GM12878 (cell line): ENCODE measurements around the gene DPAGT1. TPM values are rescaled to one million over a fixed set of nuclear protein-coding genes. Genes with fewer than 3 reads are reported as not detected.
A peak's percentile ranks its signal among the peaks of the same experiment; 100 is the strongest.

Source experiments
- BHLHE40 ChIP-seq, 2 experiments: fragments of 450-650 bp in 1 of 2; IDR thresholded peaks; 2 replicates each; pipeline ENCODE4 v1.6.1; 2011 to 2017; ENCODE audit warnings: low read depth in 2 of 2, borderline replicate concordance in 1 of 2, improper control_type of control experiment in 1 of 2, low read length in 1 of 2, mild to moderate bottlenecking in 1 of 2
- CBFB ChIP-seq: IDR thresholded peaks from 2 replicates; pipeline ENCODE4 v1.6.1; 2016; ENCODE audit warnings: antibody characterized with exemption, low read depth
- CBX5 ChIP-seq: sonication (generic); IDR thresholded peaks from 2 replicates; pipeline ENCODE4 v1.6.1; 2016; ENCODE audit warnings: low read depth, moderate library complexity, mild to moderate bottlenecking, inconsistent platforms
- EGR1 ChIP-seq, 2 experiments: IDR thresholded peaks; 1 replicate in 1 of 2; 2 replicates in 1 of 2; pipeline ENCODE4 v1.6.1; 2011 to 2012; ENCODE audit warnings: low read depth in 2 of 2, low read length in 2 of 2, borderline replicate concordance in 1 of 2, mild to moderate bottlenecking in 1 of 2, moderate library complexity in 1 of 2
- IKZF2 ChIP-seq, 2 experiments: fragments of 450-650 bp; IDR thresholded peaks; 2 replicates each; pipeline ENCODE4 v1.6.1; 2017; ENCODE audit warnings: mild to moderate bottlenecking in 2 of 2, moderate library complexity in 2 of 2
- JUNB ChIP-seq: IDR thresholded peaks from 2 replicates; pipeline ENCODE4 v1.6.1; 2016; ENCODE audit warnings: antibody characterized with exemption, mild to moderate bottlenecking
- MYC ChIP-seq: IDR thresholded peaks from 2 replicates; pipeline ENCODE4 v1.6.1; 2011; ENCODE audit warnings: mild to moderate bottlenecking, low read length, moderate library complexity, inconsistent platforms; ENCODE audit not compliant: insufficient read depth, insufficient replicate concordance, insufficient read length, severe bottlenecking
- POLR2A ChIP-seq: IDR thresholded peaks from 2 replicates; pipeline ENCODE4 v1.6.1; 2011; ENCODE audit warnings: low read depth, mild to moderate bottlenecking, low read length
- RAD21 ChIP-seq: IDR thresholded peaks from 2 replicates; pipeline ENCODE4 v1.6.1; 2011; ENCODE audit warnings: mild to moderate bottlenecking, low read depth, low read length, moderate library complexity; ENCODE audit not compliant: insufficient read depth
- SP1 ChIP-seq: IDR thresholded peaks from one replicate; pipeline ENCODE4 v1.6.1; 2011; ENCODE audit warnings: low read depth, low read length
- SPI1 ChIP-seq: IDR thresholded peaks from 2 replicates; pipeline ENCODE4 v1.6.1; 2011; ENCODE audit warnings: low read depth, mild to moderate bottlenecking, low read length, moderate library complexity, borderline replicate concordance; ENCODE audit not compliant: insufficient read depth
- SRF ChIP-seq, 2 experiments: IDR thresholded peaks; 2 replicates each; pipeline ENCODE4 v1.6.1; 2011; ENCODE audit warnings: low read depth in 2 of 2, low read length in 2 of 2, mild to moderate bottlenecking in 1 of 2, moderate library complexity in 1 of 2
- TARDBP ChIP-seq: IDR thresholded peaks from 2 replicates; pipeline ENCODE4 v1.6.1; 2016; ENCODE audit warnings: borderline replicate concordance
- WRNIP1 ChIP-seq: IDR thresholded peaks from 2 replicates; pipeline ENCODE4 v1.6.1; 2011; ENCODE audit warnings: low read depth, low read length, improper control_type of control experiment, borderline replicate concordance
- ZBED1 ChIP-seq: IDR thresholded peaks from 2 replicates; pipeline ENCODE4 v1.6.1; 2016; ENCODE audit warnings: borderline replicate concordance
- polyA plus RNA-seq, 11 experiments: library from polyadenylated mRNA; depleted of rRNA in 4 of 11; unstranded in 6 of 11; stranded (reverse) in 5 of 11; fragments of >200 nt; fragmentation: Nextera tagmentation in 4 of 11; fragmentation: Illumina TruSeq in 1 of 11; extraction: Ambion mirVana in 4 of 11; extraction: Trizol in 1 of 11; gene quantifications; 1 replicate in 1 of 11; 2 replicates in 10 of 11; pipeline versions ENCODE4 v1.2.1 to v1.2.3, GENCODE V29; 2011 to 2016; ENCODE audit warnings: inconsistent platforms in 2 of 11, missing spikeins in 2 of 11, low read depth in 1 of 11
- total RNA-seq, 4 experiments: library from RNA; depleted of rRNA in 3 of 4; stranded (reverse); fragments of >200 nt in 3 of 4; fragmentation: Illumina TruSeq in 1 of 4; extraction: Trizol in 1 of 4; gene quantifications; 2 replicates each; pipeline versions ENCODE4 v1.2.1 to v1.2.3, GENCODE V29; 2013 to 2021
- TF ChIP-seq, protein P1 (sequence below): fragments of 450-650 bp; formaldehyde crosslinking; IDR thresholded peaks from 2 replicates; pipeline ENCODE4 v1.5.0; 2022; ENCODE audit warnings: mild to moderate bottlenecking, missing genetic modification characterization
- TF ChIP-seq, protein P2 (sequence below): IDR thresholded peaks from 2 replicates; pipeline ENCODE4 v1.6.1; 2012; ENCODE audit warnings: low read depth, low read length, improper control_type of control experiment
- TF ChIP-seq, protein P3 (sequence below): fragments of 450-650 bp; IDR thresholded peaks from 2 replicates; pipeline ENCODE4 v1.6.1; 2017; ENCODE audit warnings: low read depth, mild to moderate bottlenecking, moderate library complexity
- TF ChIP-seq, protein P4 (sequence below): fragments of 450-650 bp; formaldehyde crosslinking; IDR thresholded peaks from 2 replicates; pipeline ENCODE4 v1.4.0; 2022; ENCODE audit warnings: mild to moderate bottlenecking, moderate library complexity
- TF ChIP-seq, protein P5 (sequence below): IDR thresholded peaks from 2 replicates; pipeline ENCODE4 v1.6.1; 2011; ENCODE audit warnings: low read depth, mild to moderate bottlenecking, low read length, moderate library complexity, borderline replicate concordance; ENCODE audit errors: extremely low read depth

DPAGT1 gene
- total and polyA plus RNA-seq, 10 of the 15 experiments (the other 5 are each of a cell fraction or from before 2014, with no cell fraction given) = 20.5 to 95.6 (median 54.3) TPM

DNA sequence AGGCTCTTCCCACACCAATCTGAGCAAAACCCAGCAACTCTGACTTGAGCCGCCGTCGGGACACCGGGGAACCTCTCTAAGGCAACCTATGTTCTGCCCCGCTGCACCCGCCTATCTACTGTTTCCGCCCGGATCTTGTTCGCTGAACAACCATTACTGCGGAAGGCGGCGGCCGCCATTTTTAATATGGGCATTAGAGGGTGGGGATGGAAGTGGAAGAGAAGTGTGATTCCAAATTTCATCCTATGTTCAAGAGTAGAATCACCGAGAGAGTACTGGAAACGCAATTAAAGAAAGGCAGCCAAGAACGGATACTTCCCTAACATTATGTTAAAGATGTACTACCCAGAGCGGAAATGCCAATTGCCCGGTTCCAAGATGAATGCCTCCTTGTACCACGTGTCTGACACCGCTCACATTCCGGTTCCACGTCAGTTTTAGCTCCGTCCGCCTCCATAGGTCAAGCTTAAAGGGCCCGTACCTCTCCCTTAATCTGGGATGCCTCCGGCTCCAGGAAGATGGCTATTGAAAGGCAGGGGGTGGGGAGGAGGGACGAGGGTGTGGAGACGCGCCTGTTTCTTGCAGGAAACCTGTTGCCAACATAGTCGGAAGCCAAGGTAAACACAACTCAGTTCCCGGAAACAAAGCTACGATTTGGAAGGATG is at the start of gene DPAGT1 (continued):
- TF ChIP-seq, protein P1, sequence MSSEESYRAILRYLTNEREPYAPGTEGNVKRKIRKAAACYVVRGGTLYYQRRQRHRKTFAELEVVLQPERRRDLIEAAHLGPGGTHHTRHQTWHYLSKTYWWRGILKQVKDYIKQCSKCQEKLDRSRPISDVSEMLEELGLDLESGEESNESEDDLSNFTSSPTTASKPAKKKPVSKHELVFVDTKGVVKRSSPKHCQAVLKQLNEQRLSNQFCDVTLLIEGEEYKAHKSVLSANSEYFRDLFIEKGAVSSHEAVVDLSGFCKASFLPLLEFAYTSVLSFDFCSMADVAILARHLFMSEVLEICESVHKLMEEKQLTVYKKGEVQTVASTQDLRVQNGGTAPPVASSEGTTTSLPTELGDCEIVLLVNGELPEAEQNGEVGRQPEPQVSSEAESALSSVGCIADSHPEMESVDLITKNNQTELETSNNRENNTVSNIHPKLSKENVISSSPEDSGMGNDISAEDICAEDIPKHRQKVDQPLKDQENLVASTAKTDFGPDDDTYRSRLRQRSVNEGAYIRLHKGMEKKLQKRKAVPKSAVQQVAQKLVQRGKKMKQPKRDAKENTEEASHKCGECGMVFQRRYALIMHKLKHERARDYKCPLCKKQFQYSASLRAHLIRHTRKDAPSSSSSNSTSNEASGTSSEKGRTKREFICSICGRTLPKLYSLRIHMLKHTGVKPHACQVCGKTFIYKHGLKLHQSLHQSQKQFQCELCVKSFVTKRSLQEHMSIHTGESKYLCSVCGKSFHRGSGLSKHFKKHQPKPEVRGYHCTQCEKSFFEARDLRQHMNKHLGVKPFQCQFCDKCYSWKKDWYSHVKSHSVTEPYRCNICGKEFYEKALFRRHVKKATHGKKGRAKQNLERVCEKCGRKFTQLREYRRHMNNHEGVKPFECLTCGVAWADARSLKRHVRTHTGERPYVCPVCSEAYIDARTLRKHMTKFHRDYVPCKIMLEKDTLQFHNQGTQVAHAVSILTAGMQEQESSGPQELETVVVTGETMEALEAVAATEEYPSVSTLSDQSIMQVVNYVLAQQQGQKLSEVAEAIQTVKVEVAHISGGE (CRISPR knock-in tag) = peak; percentile 86
- 0 out of 2 replicates have a peak, but pooled peaks have one; percentile 19 for TF ChIP-seq ZBED1
- TF ChIP-seq, protein P2, sequence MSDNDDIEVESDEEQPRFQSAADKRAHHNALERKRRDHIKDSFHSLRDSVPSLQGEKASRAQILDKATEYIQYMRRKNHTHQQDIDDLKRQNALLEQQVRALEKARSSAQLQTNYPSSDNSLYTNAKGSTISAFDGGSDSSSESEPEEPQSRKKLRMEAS = peak; percentile 93
- TF ChIP-seq WRNIP1 = peak; percentile 93; the same call in 1 of the 2 replicates
- peak; percentile 76 for TF ChIP-seq MYC
- TF ChIP-seq CBX5 = peak; percentile 46; the same call in 1 of the 2 replicates
- TF ChIP-seq, protein P3, sequence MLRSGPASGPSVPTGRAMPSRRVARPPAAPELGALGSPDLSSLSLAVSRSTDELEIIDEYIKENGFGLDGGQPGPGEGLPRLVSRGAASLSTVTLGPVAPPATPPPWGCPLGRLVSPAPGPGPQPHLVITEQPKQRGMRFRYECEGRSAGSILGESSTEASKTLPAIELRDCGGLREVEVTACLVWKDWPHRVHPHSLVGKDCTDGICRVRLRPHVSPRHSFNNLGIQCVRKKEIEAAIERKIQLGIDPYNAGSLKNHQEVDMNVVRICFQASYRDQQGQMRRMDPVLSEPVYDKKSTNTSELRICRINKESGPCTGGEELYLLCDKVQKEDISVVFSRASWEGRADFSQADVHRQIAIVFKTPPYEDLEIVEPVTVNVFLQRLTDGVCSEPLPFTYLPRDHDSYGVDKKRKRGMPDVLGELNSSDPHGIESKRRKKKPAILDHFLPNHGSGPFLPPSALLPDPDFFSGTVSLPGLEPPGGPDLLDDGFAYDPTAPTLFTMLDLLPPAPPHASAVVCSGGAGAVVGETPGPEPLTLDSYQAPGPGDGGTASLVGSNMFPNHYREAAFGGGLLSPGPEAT = peak; percentile 98
- TF ChIP-seq POLR2A = peak; percentile 59; the same call in 1 of the 2 replicates
- TF ChIP-seq RAD21 = no peak
- TF ChIP-seq BHLHE40 (IDR thresholded peaks at IDR 0.05; ENCODE audit: borderline replicate concordance in 1 of 2, low read depth in 2 of 2, low read length in 1 of 2) = peak in 1 of 2 experiments; percentile 36; a peak in 1 of 4 replicates
- TF ChIP-seq IKZF2 (IDR thresholded peaks at IDR 0.05) = peak; percentile 9 to 41; a peak in 1 of 4 replicates
- TF ChIP-seq, protein P4, sequence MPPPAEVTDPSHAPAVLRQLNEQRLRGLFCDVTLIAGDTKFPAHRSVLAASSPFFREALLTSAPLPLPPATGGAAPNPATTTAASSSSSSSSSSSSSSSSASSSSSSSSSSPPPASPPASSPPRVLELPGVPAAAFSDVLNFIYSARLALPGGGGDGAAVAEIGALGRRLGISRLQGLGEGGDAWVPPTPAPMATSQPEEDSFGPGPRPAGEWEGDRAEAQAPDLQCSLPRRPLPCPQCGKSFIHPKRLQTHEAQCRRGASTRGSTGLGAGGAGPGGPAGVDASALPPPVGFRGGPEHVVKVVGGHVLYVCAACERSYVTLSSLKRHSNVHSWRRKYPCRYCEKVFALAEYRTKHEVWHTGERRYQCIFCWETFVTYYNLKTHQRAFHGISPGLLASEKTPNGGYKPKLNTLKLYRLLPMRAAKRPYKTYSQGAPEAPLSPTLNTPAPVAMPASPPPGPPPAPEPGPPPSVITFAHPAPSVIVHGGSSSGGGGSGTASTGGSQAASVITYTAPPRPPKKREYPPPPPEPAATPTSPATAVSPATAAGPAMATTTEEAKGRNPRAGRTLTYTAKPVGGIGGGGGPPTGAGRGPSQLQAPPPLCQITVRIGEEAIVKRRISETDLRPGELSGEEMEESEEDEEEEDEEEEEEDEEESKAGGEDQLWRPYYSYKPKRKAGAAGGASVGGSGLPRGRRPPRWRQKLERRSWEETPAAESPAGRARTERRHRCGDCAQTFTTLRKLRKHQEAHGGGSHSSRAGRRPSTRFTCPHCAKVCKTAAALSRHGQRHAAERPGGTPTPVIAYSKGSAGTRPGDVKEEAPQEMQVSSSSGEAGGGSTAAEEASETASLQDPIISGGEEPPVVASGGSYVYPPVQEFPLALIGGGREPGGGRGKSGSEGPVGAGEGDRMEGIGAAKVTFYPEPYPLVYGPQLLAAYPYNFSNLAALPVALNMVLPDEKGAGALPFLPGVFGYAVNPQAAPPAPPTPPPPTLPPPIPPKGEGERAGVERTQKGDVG (CRISPR knock-in tag) = no peak
- peak; percentile 63; the same call in 1 of the 2 replicates for TF ChIP-seq TARDBP
- no peak for TF ChIP-seq SPI1
- TF ChIP-seq JUNB = no peak
- peak; percentile 35; the same call in 1 of the 2 replicates for TF ChIP-seq CBFB
- peak; percentile 52 for TF ChIP-seq SP1
- peak in 1 of 2 experiments; percentile 60; a peak in 1 of 4 replicates for TF ChIP-seq SRF (IDR thresholded peaks at IDR 0.05; ENCODE audit: low read depth in 2 of 2, low read length in 2 of 2)
- TF ChIP-seq, protein P5, sequence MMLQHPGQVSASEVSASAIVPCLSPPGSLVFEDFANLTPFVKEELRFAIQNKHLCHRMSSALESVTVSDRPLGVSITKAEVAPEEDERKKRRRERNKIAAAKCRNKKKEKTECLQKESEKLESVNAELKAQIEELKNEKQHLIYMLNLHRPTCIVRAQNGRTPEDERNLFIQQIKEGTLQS = peak; percentile 40; the same call in 1 of the 2 replicates
- TF ChIP-seq EGR1 (IDR thresholded peaks at IDR 0.05; ENCODE audit: borderline replicate concordance in 1 of 2, low read depth in 2 of 2, low read length in 2 of 2) = no peak; a peak in 1 of 3 replicates
